PC-9 (cell line): Measurements from ENCODE around the gene IQGAP3. TPM values are rescaled to one million over a fixed set of nuclear protein-coding genes. Genes with fewer than 3 reads are reported as not detected.

Source experiments
- BruUV-seq: library from RNA; stranded (reverse); fragments of 400-500 nt; replicated peaks from 2 replicates; lab custom pipeline; 2021; lab: Mats Ljungman, UMichigan
- CTCF ChIA-PET: fragments of 300-600 bp; sonication (Branson Sonifier 250); formaldehyde crosslinking; loops from one replicate; lab custom pipeline; 2022; ENCODE audit warnings: antibody characterized with exemption; lab: Charles Lee
- POLR2A ChIA-PET: fragments of 300-600 bp; sonication (Branson Sonifier 250); formaldehyde crosslinking; loops from one replicate; lab custom pipeline; 2022; ENCODE audit warnings: antibody characterized with exemption; ENCODE audit not compliant: unreplicated experiment; lab: Charles Lee
- DNase-seq, 2 experiments: peaks; one replicate each; pipeline versions ENCODE4 v3.0.0 to v3.0.0-alpha.2; 2015 to 2022; ENCODE audit warnings: mixed read lengths in 1 of 2
- H2AFZ ChIP-seq: fragments of 200-600 bp; sonication (generic); 2 replicates; pipeline ENCODE4 v1.8.1; 2017; ENCODE audit warnings: antibody characterized with exemption
- H3F3A ChIP-seq: fragments of 200-600 bp; sonication (generic); 2 replicates; pipeline ENCODE4 v1.8.1; 2017; ENCODE audit warnings: antibody characterized with exemption, mild to moderate bottlenecking, low read depth; ENCODE audit not compliant: insufficient read depth
- H3K27ac ChIP-seq: fragments of 200-600 bp; sonication (generic); 2 replicates; pipeline ENCODE4 v1.6.1; 2016; ENCODE audit warnings: mixed run types
- H3K27me3 ChIP-seq: fragments of 200-600 bp; sonication (generic); 2 replicates; pipeline ENCODE4 v1.6.1; 2016; ENCODE audit warnings: low read depth, mixed run types; ENCODE audit not compliant: insufficient read depth
- H3K36me3 ChIP-seq: fragments of 200-600 bp; sonication (generic); 2 replicates; pipeline ENCODE4 v1.6.1; 2016; ENCODE audit warnings: low read depth, mixed run types
- H3K4me1 ChIP-seq: fragments of 200-600 bp; sonication (generic); replicated peaks from 2 replicates; pipeline ENCODE4 v1.6.1; 2016; ENCODE audit warnings: mixed run types; ENCODE audit not compliant: insufficient read depth
- H3K4me2 ChIP-seq: fragments of 200-600 bp; sonication (generic); 2 replicates; pipeline ENCODE4 v1.6.1; 2017; ENCODE audit warnings: mixed run types
- H3K4me3 ChIP-seq: fragments of 200-600 bp; sonication (generic); 2 replicates; pipeline ENCODE4 v1.6.1; 2016; ENCODE audit warnings: mixed run types
- H3K79me2 ChIP-seq: fragments of 200-600 bp; sonication (generic); 2 replicates; pipeline ENCODE4 v1.6.1; 2017; ENCODE audit warnings: low read depth, mixed run types
- H3K9me2 ChIP-seq: fragments of 200-600 bp; sonication (generic); 2 replicates; pipeline ENCODE4 v1.8.1; 2017; ENCODE audit warnings: mild to moderate bottlenecking; ENCODE audit not compliant: insufficient read depth
- H3K9me3 ChIP-seq: fragments of 200-600 bp; sonication (generic); 2 replicates; pipeline ENCODE4 v1.8.1; 2016; ENCODE audit warnings: low read depth; ENCODE audit not compliant: insufficient read depth
- H4K20me1 ChIP-seq: fragments of 200-600 bp; sonication (generic); 2 replicates; pipeline ENCODE4 v1.8.1; 2017; ENCODE audit not compliant: insufficient read depth
- CTCF ChIP-seq: fragments of 200-600 bp; sonication (generic); conservative IDR thresholded peaks from 2 replicates; pipeline ENCODE4 v1.6.1; 2017; ENCODE audit warnings: mixed run types, antibody characterized with exemption, mild to moderate bottlenecking, moderate library complexity
- EZH2 ChIP-seq: fragments of 200-600 bp; sonication (generic); IDR thresholded peaks from 2 replicates; pipeline ENCODE4 v1.8.0; 2017; ENCODE audit warnings: antibody characterized with exemption, low read depth
- intact Hi-C: fragments of 100-400 bp; cut with micrococcal nuclease; formaldehyde crosslinking; loops from one replicate; pipeline ENCODE4 v1.10.0; 2022; ENCODE audit not compliant: unreplicated experiment
- total RNA-seq: library from RNA; stranded (reverse); gene quantifications from 2 replicates; pipeline ENCODE4 v1.2.3, GENCODE V29; 2021

Gene IQGAP3
- total RNA-seq, 1 experiment from 2014 or later, result 63.1 TPM

- POLR2A ChIA-PET, result interaction anchor here (0.7 kb wide), 1 partner anchor 16 kb away, joined by 3 read pairs; the partner anchor contains the start of gene MEF2D
- CTCF ChIA-PET, result no interaction called here
- H3K36me3 ChIP-seq, result peaks cover 9% of the 10 kb centered on the region; the same call in 1 of the 2 replicates
Measured at GRCh38 chr1:156484480-156485058, 87.8 kb downstream of the IQGAP3 start.

GRCh38 chr1:156483397-156483796, 89.0 kb downstream of the IQGAP3 start:
- BruUV-seq, result no TSS peak
- Histone ChIP-seq H3K4me3 (no peak overlapping the region), H3K4me2 (no peak overlapping the region), H3K9me3 (no peaks in the 10 kb centered on the region), H3K36me3 (peaks cover 9% of the 10 kb centered on the region; the same call in 1 of the 2 replicates), H3K9me2 (no peaks in the 10 kb centered on the region), H3F3A (peaks cover 3% of the 10 kb centered on the region; the same call in 1 of the 2 replicates), H3K27ac (no peak overlapping the region), H3K79me2 (peaks cover 46% of the 10 kb centered on the region), H3K4me1 (peaks cover 12% of the 10 kb centered on the region), H2AFZ (no peak overlapping the region), H4K20me1 (peaks cover 51% of the 10 kb centered on the region), H3K27me3 (no peaks in the 10 kb centered on the region)
- peak in 1 of 2 experiments; percentile 24 for DNase-seq
- ChIA-PET CTCF (no interaction called here), POLR2A (no interaction called here)
- TF ChIP-seq EZH2, result no peak
- no peak for TF ChIP-seq CTCF
- intact Hi-C loops, result no loop called here

More at GRCh38 chr1:156484480-156485058, 87.8 kb downstream of the IQGAP3 start:
- Histone ChIP-seq H3K4me1 (peaks cover 24% of the 10 kb centered on the region), H3F3A (peaks cover 12% of the 10 kb centered on the region; the same call in 1 of the 2 replicates), H3K79me2 (peaks cover 51% of the 10 kb centered on the region), H2AFZ (no peak overlapping the region), H3K4me3 (no peak overlapping the region), H3K9me2 (no peaks in the 10 kb centered on the region), H3K9me3 (no peaks in the 10 kb centered on the region), H3K27me3 (no peaks in the 10 kb centered on the region), H4K20me1 (peaks cover 63% of the 10 kb centered on the region), H3K27ac (no peak overlapping the region), H3K4me2 (no peak overlapping the region)
- TF ChIP-seq CTCF, result no peak
- TF ChIP-seq EZH2, result no peak
- no TSS peak for BruUV-seq
- no peak for DNase-seq
- intact Hi-C loops, result no loop called here

- Histone ChIP-seq H3K4me1 (peaks cover under 1% of the 10 kb centered on the region; the same call in 1 of the 2 replicates), H3K27ac (no peak overlapping the region), H3K9me2 (no peaks in the 10 kb centered on the region), H3K27me3 (no peaks in the 10 kb centered on the region), H2AFZ (no peak overlapping the region), H4K20me1 (peaks cover 41% of the 10 kb centered on the region), H3F3A (no peaks in the 10 kb centered on the region; the same call in 1 of the 2 replicates), H3K4me3 (no peak overlapping the region), H3K36me3 (peaks cover 19% of the 10 kb centered on the region; the same call in 1 of the 2 replicates), H3K9me3 (no peaks in the 10 kb centered on the region), H3K79me2 (peaks cover 36% of the 10 kb centered on the region), H3K4me2 (no peak overlapping the region)
- intact Hi-C loops, result no loop called here
- POLR2A ChIA-PET, result no interaction called here
- no peak for DNase-seq
- TF ChIP-seq EZH2 (no peak), CTCF (no peak)
- CTCF ChIA-PET, result no interaction called here
- BruUV-seq, result no TSS peak
Measured at GRCh38 chr1:156482276-156482675, 90.1 kb downstream of the IQGAP3 start.
